GM12864 (cell line): ENCODE data around the gene ZPBP2.
A peak's percentile ranks its signal among the peaks of the same experiment; 100 is the strongest.
"Not testable (repeated sequence)": the region's sequence is repeated elsewhere in the genome, so short reads cannot be mapped to it uniquely, and the experiment has no call there.

Experiments used
- DNase-seq: peaks from one replicate; pipeline ENCODE4 v3.0.0-alpha.2; 2011; ENCODE audit warnings: low read depth
- H3K4me3 ChIP-seq: 2 replicates; pipeline ENCODE4 v1.5.1; 2011; ENCODE audit warnings: mild to moderate bottlenecking, low read depth, low read length, control low read depth
- CTCF ChIP-seq: IDR thresholded peaks from 2 replicates; pipeline ENCODE4 v1.5.1; 2011; ENCODE audit warnings: low read depth, mild to moderate bottlenecking, moderate library complexity, low read length, control low read depth, inconsistent platforms; ENCODE audit errors: missing control alignments

ZPBP2 gene

GRCh38 chr17:39867084-39867879, 720 bp upstream of the ZPBP2 start:
- H3K4me3 ChIP-seq: peak overlapping the region; percentile 30
- DNase-seq: peak; percentile 97
- no peak for TF ChIP-seq CTCF

- DNase-seq: no peak
- TF ChIP-seq CTCF: no peak
- peak overlapping the region; percentile 30; the same call in 1 of the 2 replicates for H3K4me3 ChIP-seq
Measured at GRCh38 chr17:39868554-39868942, 546 bp downstream of the ZPBP2 start.

DNA sequence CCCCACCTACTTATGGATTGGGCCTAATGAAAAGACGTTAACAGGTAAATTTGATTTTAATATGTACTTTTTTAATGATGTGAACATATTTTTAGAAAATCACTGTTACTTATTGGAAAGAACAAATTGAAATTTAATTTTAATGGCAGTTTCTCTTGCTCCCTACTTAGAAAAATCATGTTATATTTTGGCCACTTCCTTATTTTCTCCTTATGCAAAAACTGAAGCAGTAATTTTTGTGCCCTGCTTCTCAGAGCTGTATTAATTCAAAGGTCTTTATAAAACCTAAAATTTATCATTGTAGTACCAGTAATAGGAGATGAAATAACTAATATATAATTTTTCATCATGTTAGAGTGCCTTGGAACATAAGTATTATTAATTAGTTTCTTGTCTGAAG, 2.8 kb downstream of the ZPBP2 start:
- no peak for DNase-seq
- TF ChIP-seq CTCF: no peak
- H3K4me3 ChIP-seq: no peak overlapping the region

DNA sequence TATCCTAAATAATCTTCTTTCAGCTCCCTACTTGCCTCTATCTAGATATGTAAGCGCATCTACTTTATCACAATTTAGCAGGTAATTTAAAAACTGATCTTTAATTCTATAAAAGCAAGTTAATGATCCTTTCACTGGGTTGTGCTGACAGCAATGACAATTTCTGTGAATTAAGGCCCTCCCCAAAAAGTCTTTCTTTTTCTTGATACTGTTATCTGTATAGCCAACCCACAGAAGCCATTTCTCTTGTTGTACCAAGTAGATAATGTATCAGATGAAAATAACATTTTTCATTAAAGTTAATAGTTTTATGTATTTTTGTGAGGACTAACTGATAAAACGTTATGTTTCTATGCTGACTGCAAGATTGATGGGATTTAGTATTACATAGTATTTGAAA, 3.8 kb downstream of the ZPBP2 start:
- no peak for DNase-seq
- no peak for TF ChIP-seq CTCF
- no peak overlapping the region for H3K4me3 ChIP-seq

DNA sequence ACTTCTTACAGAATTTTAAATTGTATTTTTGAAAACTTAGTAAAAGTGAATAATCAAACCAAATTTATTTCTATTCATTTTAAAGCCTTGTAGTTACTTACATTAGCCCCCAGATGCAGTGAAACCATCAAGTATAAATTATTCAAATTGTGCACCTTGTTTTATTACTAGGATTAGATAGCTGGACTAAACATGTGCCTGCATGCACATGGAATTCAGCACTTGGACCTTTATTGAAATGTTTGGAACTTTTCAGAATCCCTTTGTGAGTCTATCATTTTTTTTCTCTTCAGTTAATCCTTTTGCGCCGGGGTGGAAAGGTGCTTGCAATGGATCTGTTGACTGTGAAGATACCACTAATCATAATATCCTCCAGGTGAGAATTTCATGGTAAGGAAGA, 4.7 kb downstream of the ZPBP2 start:
- DNase-seq: no peak
- no peak overlapping the region for H3K4me3 ChIP-seq

GRCh38 chr17:39886102-39886501, 18.1 kb downstream of the ZPBP2 start:
- H3K4me3 ChIP-seq, DNase-seq: not testable (repeated sequence)

More for the DNA sequence above, 4.7 kb downstream of the ZPBP2 start:
- no peak for TF ChIP-seq CTCF

GRCh38 chr17:39887078-39887477, 19.1 kb downstream of the ZPBP2 start:
- no peak for DNase-seq
- no peak overlapping the region for H3K4me3 ChIP-seq
- no peak for TF ChIP-seq CTCF
